ENCODE measurements around the gene MTHFD1L. TPM values are rescaled to one million over a fixed set of nuclear protein-coding genes. Genes with fewer than 3 reads are reported as not detected.

MTHFD1L gene
- polyA plus RNA-seq, 3 donors = 0.25 to 1.3 (median 0.39) TPM

- no peak overlapping the region for H3K4me3 Mint-ChIP-seq
- H3K4me3 ChIP-seq (replicated peaks in 1 of 3; ENCODE audit: low read depth in 2 of 3, low read length in 3 of 3) = no peak overlapping the region
- H3K4me1 Mint-ChIP-seq = no peaks in the 10 kb centered on the region
- H3K36me3 ChIP-seq (replicated peaks in 1 of 2; ENCODE audit: control insufficient read depth in 1 of 2, insufficient read depth in 2 of 2, low read length in 2 of 2) = no peaks in the 10 kb centered on the region
- no peaks in the 10 kb centered on the region for H3K79me2 ChIP-seq (ENCODE audit: insufficient read depth, low read length)
- no peaks in the 10 kb centered on the region for H3K36me3 Mint-ChIP-seq
- intact Hi-C loops (cut with micrococcal nuclease) = no loop called here
- no peaks in the 10 kb centered on the region for H3K9me3 Mint-ChIP-seq
- no peak for TF ChIP-seq CTCF (IDR thresholded peaks at IDR 0.05)
- H2AFZ ChIP-seq (ENCODE audit: insufficient read depth, low read depth, low read length, poor library complexity, severe bottlenecking) = no peak overlapping the region
- H3K27ac ChIP-seq (ENCODE audit: low read depth in 1 of 2, low read length in 2 of 2) = no peak overlapping the region
- H3K27me3 Mint-ChIP-seq (ENCODE audit: low read depth in 3 of 3) = peaks cover 0 to 9% (median 5%) of the 10 kb centered on the region in 3 donors
- H3K27me3 ChIP-seq (ENCODE audit: control insufficient read depth in 2 of 2, insufficient read depth in 2 of 2, low read length in 2 of 2) = no peaks in the 10 kb centered on the region
- no peaks in the 10 kb centered on the region for H3K9me3 ChIP-seq (replicated peaks in 1 of 2; ENCODE audit: control insufficient read depth in 1 of 2, insufficient read depth in 1 of 2, low read length in 2 of 2)
- H4K20me1 ChIP-seq (ENCODE audit: insufficient read depth, low read length) = no peaks in the 10 kb centered on the region
- DNase-seq = no peak
- WGBS (ENCODE audit: insufficient coverage) = 100% methylated on average over 1 of the region's 5 CpGs
- H3K27ac Mint-ChIP-seq = peak overlapping the region in 1 of 7 donors; percentile 46
- H3K4me1 ChIP-seq (ENCODE audit: control insufficient read depth in 1 of 2, insufficient read depth in 2 of 2, low read length in 2 of 2) = no peaks in the 10 kb centered on the region
- no peak overlapping the region for H3K9ac ChIP-seq (ENCODE audit: insufficient read depth, low read length, poor library complexity, severe bottlenecking)
- no peak overlapping the region for H3K4me2 ChIP-seq (replicated peaks; ENCODE audit: extremely low read depth, low read length, poor library complexity, severe bottlenecking)
These were observed 248.1 kb downstream of the MTHFD1L start for GRCh38 chr6:151113641-151114040.

GRCh38 chr6:151118461-151119123 is 253.1 kb downstream of the MTHFD1L start:
- 57% methylated on average over 1 of the region's 8 CpGs for WGBS (ENCODE audit: insufficient coverage)
- Histone ChIP-seq H3K4me2 (replicated peaks; ENCODE audit: extremely low read depth, low read length, poor library complexity, severe bottlenecking) (no peak overlapping the region), H3K9ac (ENCODE audit: insufficient read depth, low read length, poor library complexity, severe bottlenecking) (no peak overlapping the region), H3K27me3 (ENCODE audit: control insufficient read depth in 2 of 2, insufficient read depth in 2 of 2, low read length in 2 of 2) (no peaks in the 10 kb centered on the region), H3K9me3 (replicated peaks in 1 of 2; ENCODE audit: control insufficient read depth in 1 of 2, insufficient read depth in 1 of 2, low read length in 2 of 2) (no peaks in the 10 kb centered on the region), H3K79me2 (ENCODE audit: insufficient read depth, low read length) (no peaks in the 10 kb centered on the region), H3K36me3 (replicated peaks in 1 of 2; ENCODE audit: control insufficient read depth in 1 of 2, insufficient read depth in 2 of 2, low read length in 2 of 2) (no peaks in the 10 kb centered on the region), H3K27ac (ENCODE audit: low read depth in 1 of 2, low read length in 2 of 2) (no peak overlapping the region), H2AFZ (ENCODE audit: insufficient read depth, low read depth, low read length, poor library complexity, severe bottlenecking) (no peak overlapping the region), H3K4me1 (ENCODE audit: control insufficient read depth in 1 of 2, insufficient read depth in 2 of 2, low read length in 2 of 2) (no peaks in the 10 kb centered on the region), H3K4me3 (replicated peaks in 1 of 3; ENCODE audit: low read depth in 2 of 3, low read length in 3 of 3) (no peak overlapping the region), H4K20me1 (ENCODE audit: insufficient read depth, low read length) (no peaks in the 10 kb centered on the region)
- intact Hi-C loops (cut with micrococcal nuclease) = no loop called here
- no peak for TF ChIP-seq CTCF (IDR thresholded peaks at IDR 0.05)
- Mint-ChIP-seq H3K27me3 (ENCODE audit: low read depth in 3 of 3) (peaks cover 0 to 2% (median 2%) of the 10 kb centered on the region in 3 donors), H3K36me3 (no peaks in the 10 kb centered on the region), H3K4me3 (no peak overlapping the region), H3K4me1 (no peaks in the 10 kb centered on the region), H3K9me3 (peaks cover 0 to 2% (median 0%) of the 10 kb centered on the region in 7 donors), H3K27ac (no peak overlapping the region)
- DNase-seq = no peak

Data from CD14-positive monocyte (primary cell).